Thyroid gland (tissue), 4 donors: ENCODE data around the gene P2RX7. TPM values are rescaled to one million over a fixed set of nuclear protein-coding genes. Genes with fewer than 3 reads are reported as not detected.
A peak's percentile ranks its signal among the peaks of the same experiment; 100 is the strongest.

Experiments used
- DNase-seq, 2 donors: peaks; one replicate each; pipeline ENCODE4 v3.0.0-alpha.2; 2019
- H3K27ac ChIP-seq, 3 donors: fragments of 200-600 bp; sonication (generic); 1 replicate in 2 of 3; 2 replicates in 1 of 3; pipeline ENCODE4 v1.5.1; 2016 to 2019; ENCODE audit warnings: mild to moderate bottlenecking in 1 of 3, moderate library complexity in 1 of 3
- H3K27me3 ChIP-seq: fragments of 200-600 bp; sonication (generic); one replicate; pipeline ENCODE4 v1.5.1; 2019
- H3K36me3 ChIP-seq, 2 donors: fragments of 200-600 bp; sonication (generic); one replicate each; pipeline ENCODE4 v1.5.1; 2016 to 2019
- H3K4me1 ChIP-seq, 2 donors: fragments of 200-600 bp; sonication (generic); one replicate each; pipeline ENCODE4 v1.5.1; 2017 to 2019
- H3K4me3 ChIP-seq, 3 donors: fragments of 200-600 bp; sonication (generic); replicated peaks in 1 of 3; 1 replicate in 2 of 3; 2 replicates in 1 of 3; pipeline ENCODE4 v1.5.1; 2016; ENCODE audit warnings: mild to moderate bottlenecking in 1 of 3
- H3K9me3 ChIP-seq: fragments of 200-600 bp; sonication (generic); one replicate; pipeline ENCODE4 v1.5.1; 2017
- POLR2A ChIP-seq, 2 donors: fragments of 450-650 bp; IDR thresholded peaks; one replicate each; pipeline ENCODE4 v1.6.1; 2017; ENCODE audit warnings: antibody characterized with exemption in 2 of 2, mild to moderate bottlenecking in 2 of 2, moderate library complexity in 1 of 2
- WGBS, 2 donors: methylation state at CpG; one replicate each; pipeline ENCODE4 v1.1.5; 2017; 5-methylcytosine and 5-hydroxymethylcytosine counted together
- intact Hi-C: fragments of 100-400 bp; cut with DNase I; formaldehyde crosslinking; loops from one replicate; pipeline ENCODE4 v1.15.1; 2023
- total RNA-seq, 4 donors: library from RNA; depleted of rRNA; stranded (reverse); fragments of >200 nt; gene quantifications; one replicate each; pipeline ENCODE4 v1.2.3, GENCODE V29; 2016
- TF ChIP-seq, protein P1 (sequence below), 6 experiments: fragments of 200-600 bp in 3 of 6; fragments of 450-650 bp in 3 of 6; sonication (generic) in 3 of 6; IDR thresholded peaks; one replicate each; pipeline ENCODE4 v1.5.1; 2016 to 2019; ENCODE audit warnings: antibody characterized with exemption in 6 of 6, mild to moderate bottlenecking in 2 of 6, inconsistent platforms in 1 of 6, moderate library complexity in 1 of 6

P2RX7 gene
- total RNA-seq, 4 donors from 2014 or later: 0.44 to 1.5 (median 0.73) TPM

DNA sequence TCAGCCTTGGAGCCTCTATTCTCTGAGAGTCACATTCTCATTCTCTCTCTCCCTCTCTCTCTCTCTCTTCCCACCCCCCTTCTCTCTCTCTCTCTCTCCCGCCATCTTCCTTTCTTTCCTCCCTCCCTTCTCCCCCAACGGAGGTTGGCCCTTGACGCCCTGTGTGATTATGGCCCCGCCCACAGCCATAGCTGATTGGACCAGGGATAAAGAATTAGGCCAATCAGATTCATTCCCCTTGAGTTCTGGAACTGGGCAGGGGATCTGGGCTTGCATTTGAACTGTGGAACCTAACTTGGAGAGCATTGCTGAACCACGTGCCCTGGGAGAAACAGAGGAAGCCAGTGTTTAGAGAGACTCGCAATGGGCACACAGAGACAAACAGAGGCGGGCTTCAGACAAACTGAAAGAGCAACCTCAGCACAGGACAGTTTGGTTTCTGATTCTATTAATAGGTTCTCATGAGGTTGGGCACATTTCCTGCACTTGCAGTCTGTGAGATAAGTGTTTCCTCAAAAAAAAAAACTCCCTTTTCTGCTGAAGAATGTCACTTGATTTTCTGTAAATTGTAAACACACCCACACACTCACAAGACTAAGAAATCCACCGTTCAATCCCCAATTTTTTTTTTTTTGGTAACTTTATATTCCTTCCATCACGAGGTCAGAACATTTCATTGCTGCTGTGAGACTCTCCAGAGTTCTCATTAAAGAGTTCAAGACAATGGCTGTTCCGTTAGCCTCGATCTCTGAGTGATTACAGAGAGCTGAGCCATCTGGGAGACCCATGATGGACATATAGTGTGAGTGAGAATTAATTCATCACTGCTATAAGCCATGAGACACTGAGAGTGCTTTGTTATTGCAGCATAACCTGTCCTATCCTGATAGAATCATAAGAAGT lies 3.5 kb upstream of the P2RX7 start:
- Histone ChIP-seq H3K27ac (peak overlapping the region in 2 of 3 donors; percentile 38), H3K27me3 (no peaks in the 10 kb centered on the region), H3K36me3 (no peaks in the 10 kb centered on the region), H3K4me1 (peaks cover 3 to 10% of the 10 kb centered on the region in 2 donors), H3K4me3 (no peak overlapping the region), H3K9me3 (no peaks in the 10 kb centered on the region)
- intact Hi-C loops: no loop called here
- WGBS, 2 donors: 40 to 52% methylated on average over 11 of the region's 11 CpGs
- peak; percentile 45 to 48 for DNase-seq
- TF ChIP-seq, protein P1, sequence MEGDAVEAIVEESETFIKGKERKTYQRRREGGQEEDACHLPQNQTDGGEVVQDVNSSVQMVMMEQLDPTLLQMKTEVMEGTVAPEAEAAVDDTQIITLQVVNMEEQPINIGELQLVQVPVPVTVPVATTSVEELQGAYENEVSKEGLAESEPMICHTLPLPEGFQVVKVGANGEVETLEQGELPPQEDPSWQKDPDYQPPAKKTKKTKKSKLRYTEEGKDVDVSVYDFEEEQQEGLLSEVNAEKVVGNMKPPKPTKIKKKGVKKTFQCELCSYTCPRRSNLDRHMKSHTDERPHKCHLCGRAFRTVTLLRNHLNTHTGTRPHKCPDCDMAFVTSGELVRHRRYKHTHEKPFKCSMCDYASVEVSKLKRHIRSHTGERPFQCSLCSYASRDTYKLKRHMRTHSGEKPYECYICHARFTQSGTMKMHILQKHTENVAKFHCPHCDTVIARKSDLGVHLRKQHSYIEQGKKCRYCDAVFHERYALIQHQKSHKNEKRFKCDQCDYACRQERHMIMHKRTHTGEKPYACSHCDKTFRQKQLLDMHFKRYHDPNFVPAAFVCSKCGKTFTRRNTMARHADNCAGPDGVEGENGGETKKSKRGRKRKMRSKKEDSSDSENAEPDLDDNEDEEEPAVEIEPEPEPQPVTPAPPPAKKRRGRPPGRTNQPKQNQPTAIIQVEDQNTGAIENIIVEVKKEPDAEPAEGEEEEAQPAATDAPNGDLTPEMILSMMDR (IDR thresholded peaks at IDR 0.05): no peak
- no peak for TF ChIP-seq POLR2A (IDR thresholded peaks at IDR 0.05)

DNA sequence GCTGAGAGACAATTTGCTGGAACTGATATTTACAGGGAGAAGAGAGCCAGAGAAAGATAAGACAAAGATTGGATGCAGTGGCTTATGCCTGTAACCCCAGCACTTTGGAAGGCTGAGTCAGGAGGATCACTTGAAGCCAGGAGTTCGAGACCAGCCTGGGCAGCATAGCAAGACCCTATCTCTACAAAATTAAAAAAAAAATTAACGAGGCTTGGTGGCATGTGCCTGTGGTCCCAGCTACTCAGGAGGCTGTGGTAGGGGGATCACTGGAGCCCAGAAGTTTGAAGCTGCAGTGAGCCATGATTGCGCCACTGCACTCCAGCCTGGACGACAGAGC lies 2.9 kb upstream of the P2RX7 start:
- DNase-seq: no peak
- no peak overlapping the region for H3K4me3 ChIP-seq
- no peaks in the 10 kb centered on the region for H3K36me3 ChIP-seq
- H3K9me3 ChIP-seq: no peaks in the 10 kb centered on the region
- H3K27me3 ChIP-seq: no peaks in the 10 kb centered on the region
- 90 to 96% methylated on average over 4 of the region's 4 CpGs for WGBS, 2 donors
- TF ChIP-seq, protein P1 (IDR thresholded peaks at IDR 0.05): no peak
- TF ChIP-seq POLR2A (IDR thresholded peaks at IDR 0.05): no peak
- intact Hi-C loops: no loop called here
- H3K27ac ChIP-seq: peak overlapping the region in 2 of 3 donors; percentile 38
- peaks cover 3 to 10% of the 10 kb centered on the region in 2 donors for H3K4me1 ChIP-seq

DNA sequence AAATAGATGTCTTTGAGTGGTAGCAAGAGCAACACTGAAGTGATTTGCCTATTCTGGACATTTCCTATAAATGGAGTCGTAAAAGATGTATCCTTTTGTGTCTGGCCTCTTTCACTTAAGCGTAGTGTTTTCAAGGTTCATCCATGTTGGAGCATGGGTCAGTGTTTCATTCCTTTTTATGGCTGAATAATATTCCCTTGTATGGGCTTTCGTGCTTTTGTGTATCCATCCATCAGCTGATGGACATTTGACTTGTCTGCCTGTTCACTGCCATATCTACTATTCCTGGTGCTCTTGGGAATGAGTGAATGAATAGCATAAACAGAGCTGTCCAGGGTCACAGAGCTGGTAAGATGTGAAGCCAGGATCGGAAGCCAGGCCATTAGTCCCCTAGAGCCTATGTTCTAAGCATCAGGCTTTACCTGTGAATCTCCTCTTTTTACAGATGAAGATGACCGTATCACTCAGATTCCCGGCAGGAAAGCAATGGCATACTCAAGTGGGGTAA lies 1.8 kb upstream of the P2RX7 start:
- intact Hi-C loops: no loop called here
- Histone ChIP-seq H3K36me3 (no peaks in the 10 kb centered on the region), H3K27me3 (no peaks in the 10 kb centered on the region), H3K27ac (no peak overlapping the region), H3K4me1 (peaks cover 3 to 10% of the 10 kb centered on the region in 2 donors), H3K4me3 (no peak overlapping the region), H3K9me3 (no peaks in the 10 kb centered on the region)
- no peak for TF ChIP-seq POLR2A (IDR thresholded peaks at IDR 0.05)
- TF ChIP-seq, protein P1 (IDR thresholded peaks at IDR 0.05): no peak
- no peak for DNase-seq
- WGBS, 2 donors: 74 to 76% methylated on average over 6 of the region's 6 CpGs

DNA sequence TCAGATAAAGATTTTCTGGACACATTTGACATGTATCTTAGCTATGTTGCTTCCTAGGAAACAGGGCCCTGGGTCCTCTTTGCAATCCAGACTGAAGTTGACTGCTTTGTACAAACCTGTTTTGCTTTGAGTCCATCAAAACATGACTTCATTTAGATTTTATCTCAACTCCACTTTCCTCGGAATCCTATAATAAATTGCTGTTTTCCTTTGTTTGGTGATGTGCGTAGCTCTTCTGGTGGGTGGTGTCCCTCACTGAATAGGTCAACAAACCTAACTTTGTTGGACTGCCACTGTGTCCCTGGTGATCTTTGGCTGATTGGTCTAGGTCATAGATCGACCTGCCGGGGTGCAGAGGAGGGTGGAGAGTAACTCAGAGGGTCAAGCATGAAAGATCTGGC lies 735 bp upstream of the P2RX7 start:
- intact Hi-C loops: no loop called here
- TF ChIP-seq POLR2A (IDR thresholded peaks at IDR 0.05): no peak
- TF ChIP-seq, protein P1 (IDR thresholded peaks at IDR 0.05): no peak
- H3K4me3 ChIP-seq: no peak overlapping the region

DNA sequence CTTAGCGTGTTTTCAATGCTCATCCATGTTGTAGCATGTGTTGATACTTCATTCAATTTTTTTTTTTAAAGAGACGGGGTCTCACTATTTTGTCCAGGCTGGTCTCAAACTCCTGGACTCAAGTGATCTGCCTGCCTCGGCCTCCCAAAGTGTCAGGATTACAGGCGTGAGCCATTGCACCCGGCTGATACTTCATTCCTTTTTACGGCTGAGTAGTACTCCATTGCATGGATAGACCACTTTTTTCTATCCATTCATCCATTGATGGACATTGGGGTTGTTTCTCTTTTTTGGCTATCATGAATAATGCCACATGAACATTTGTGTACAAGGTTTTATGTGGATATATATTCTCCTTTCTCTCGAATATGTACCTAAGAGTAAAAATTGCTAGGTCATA lies 1.2 kb downstream of the P2RX7 start:
- peak overlapping the region in 1 of 3 donors; percentile 19 for H3K27ac ChIP-seq
- intact Hi-C loops: no loop called here

More for the DNA sequence above, 735 bp upstream of the P2RX7 start:
- H3K9me3 ChIP-seq: no peaks in the 10 kb centered on the region
- no peaks in the 10 kb centered on the region for H3K36me3 ChIP-seq
- H3K27me3 ChIP-seq: no peaks in the 10 kb centered on the region
- H3K27ac ChIP-seq: no peak overlapping the region
- DNase-seq: no peak
- WGBS, 2 donors: 58 to 63% methylated on average over 4 of the region's 4 CpGs
- H3K4me1 ChIP-seq: peaks cover 3 to 10% of the 10 kb centered on the region in 2 donors

More for the DNA sequence above, 1.2 kb downstream of the P2RX7 start:
- Histone ChIP-seq H3K27me3 (no peaks in the 10 kb centered on the region), H3K36me3 (no peaks in the 10 kb centered on the region), H3K9me3 (no peaks in the 10 kb centered on the region), H3K4me3 (no peak overlapping the region), H3K4me1 (peaks cover 3 to 10% of the 10 kb centered on the region in 2 donors)
- TF ChIP-seq, protein P1 (IDR thresholded peaks at IDR 0.05): no peak
- TF ChIP-seq POLR2A (IDR thresholded peaks at IDR 0.05): no peak
- no peak for DNase-seq
- 94 to 96% methylated on average over 7 of the region's 7 CpGs for WGBS, 2 donors
